IPS-18c (cell line): ENCODE measurements around the gene PDE3B.
"Not testable (repeated sequence)": the region's sequence is repeated elsewhere in the genome, so short reads cannot be mapped to it uniquely, and the experiment has no call there.

Experiments used
- H3K4me3 ChIP-seq: 2 replicates; pipeline ENCODE4 v1.7.0; 2013; ENCODE audit warnings: low read depth, mild to moderate bottlenecking, low read length, moderate library complexity; ENCODE audit not compliant: insufficient read depth
- H3K9me3 ChIP-seq: one replicate; pipeline ENCODE4 v1.6.1; 2013; ENCODE audit warnings: mild to moderate bottlenecking, low read length, moderate library complexity; ENCODE audit not compliant: control insufficient read depth, insufficient read depth

PDE3B gene

GRCh38 chr11:14702760-14703159, 59.2 kb downstream of the PDE3B start:
- H3K9me3 ChIP-seq, result no peaks in the 10 kb centered on the region
- no peak overlapping the region for H3K4me3 ChIP-seq

DNA sequence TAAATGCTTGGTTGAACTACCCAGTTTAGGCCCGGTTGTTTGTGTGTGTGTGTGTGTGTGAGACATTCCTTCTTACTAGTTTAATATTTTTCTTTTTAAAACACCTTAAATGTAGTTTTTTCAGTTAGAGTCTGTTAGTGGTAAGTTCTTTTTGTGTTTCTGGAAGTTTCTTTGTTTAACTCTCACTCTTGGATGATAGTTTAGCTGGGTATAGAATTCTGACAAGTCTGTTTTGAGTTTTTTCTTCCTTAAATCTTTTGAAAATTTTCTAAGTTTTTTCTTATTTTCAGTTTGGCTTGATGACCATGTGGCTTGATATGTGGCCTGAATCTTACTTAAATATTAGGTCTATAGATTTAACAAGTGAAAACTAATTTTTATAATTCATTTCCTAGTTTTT, 60.1 kb downstream of the PDE3B start:
- no peak overlapping the region for H3K4me3 ChIP-seq
- no peaks in the 10 kb centered on the region for H3K9me3 ChIP-seq

DNA sequence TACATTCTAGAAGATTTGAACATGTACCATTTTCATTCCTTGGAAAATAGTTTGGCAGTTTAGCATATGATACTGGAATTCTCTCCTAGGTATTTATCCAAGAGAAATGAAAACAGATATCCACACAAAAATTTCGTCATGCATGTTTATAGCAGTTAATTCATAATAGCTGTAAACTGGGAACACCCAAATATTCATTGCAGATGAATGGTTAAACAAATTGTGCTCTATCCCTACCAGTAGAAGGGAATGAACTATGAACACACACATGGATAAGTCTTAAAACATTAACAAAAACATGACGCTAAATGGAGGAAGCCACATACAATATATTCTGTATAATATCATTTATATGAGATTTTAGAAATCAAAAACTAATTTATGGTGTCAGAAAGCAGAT, 61.5 kb downstream of the PDE3B start:
- no peak overlapping the region for H3K4me3 ChIP-seq
- H3K9me3 ChIP-seq, result no peaks in the 10 kb centered on the region

DNA sequence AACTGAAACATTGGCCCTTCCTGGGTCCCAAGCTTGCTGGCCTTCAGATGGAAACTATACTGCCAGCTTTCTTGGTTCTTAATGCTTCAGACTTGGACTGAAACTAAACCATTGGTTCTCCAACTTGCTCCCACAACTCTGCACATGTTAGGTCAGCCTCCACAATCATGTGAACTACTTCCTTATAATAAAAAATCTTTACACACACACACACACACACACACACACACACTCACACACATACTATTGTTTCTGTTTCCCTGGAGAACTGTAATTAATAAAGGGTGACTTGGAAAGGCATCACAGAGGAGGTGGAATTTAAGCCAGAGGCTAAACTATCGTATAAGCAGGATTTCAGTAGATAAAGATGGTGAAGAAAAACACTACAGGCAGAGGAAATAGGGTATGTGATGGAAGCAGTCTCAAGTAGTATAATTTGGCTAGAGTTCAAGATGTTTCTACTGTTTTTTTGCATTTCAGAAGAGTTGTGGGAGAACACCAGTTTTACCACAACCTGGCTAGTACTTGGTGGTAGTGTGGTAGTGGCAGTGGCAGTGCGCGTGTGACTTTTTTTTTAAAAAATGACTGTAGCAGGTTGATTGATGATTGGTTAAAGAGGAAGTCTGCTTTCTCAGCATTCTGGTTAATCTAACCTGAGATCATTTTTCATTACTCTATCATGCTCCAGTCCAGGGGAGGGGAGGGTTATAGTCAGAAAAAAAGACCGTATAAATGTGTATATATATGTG, 70.1 kb downstream of the PDE3B start:
- Histone ChIP-seq H3K4me3 (no peak overlapping the region), H3K9me3 (no peaks in the 10 kb centered on the region)

DNA sequence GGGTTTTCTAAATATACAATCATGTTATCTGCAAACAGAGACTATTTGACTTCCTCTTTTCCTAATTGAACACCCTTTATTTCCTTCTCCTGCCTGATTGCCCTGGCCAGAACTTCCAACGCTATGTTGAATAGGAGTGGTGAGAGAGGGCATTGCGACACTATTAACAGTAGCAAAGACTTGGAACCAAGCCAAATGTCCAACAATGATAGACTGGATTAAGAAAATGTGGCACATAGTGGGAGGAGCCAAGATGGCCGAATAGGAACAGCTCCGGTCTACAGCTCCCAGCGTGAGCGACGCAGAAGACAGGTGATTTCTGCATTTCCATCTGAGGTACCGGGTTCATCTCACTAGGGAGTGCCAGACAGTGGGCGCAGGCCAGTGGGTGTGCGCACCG, 72.1 kb downstream of the PDE3B start:
- not testable (repeated sequence) for H3K9me3 ChIP-seq

GRCh38 chr11:14722496-14722895, 78.9 kb downstream of the PDE3B start:
- H3K4me3 ChIP-seq, result no peak overlapping the region
- H3K9me3 ChIP-seq, result no peaks in the 10 kb centered on the region

More for the DNA sequence above, 72.1 kb downstream of the PDE3B start:
- H3K4me3 ChIP-seq, result not testable (repeated sequence)

- H3K9me3 ChIP-seq, result no peaks in the 10 kb centered on the region
- no peak overlapping the region for H3K4me3 ChIP-seq
Observed at GRCh38 chr11:14725150-14725549, 81.5 kb downstream of the PDE3B start.

- H3K4me3 ChIP-seq, result no peak overlapping the region
- no peaks in the 10 kb centered on the region for H3K9me3 ChIP-seq
Observed at GRCh38 chr11:14727215-14727614, 83.6 kb downstream of the PDE3B start.

- Histone ChIP-seq H3K4me3 (no peak overlapping the region), H3K9me3 (no peaks in the 10 kb centered on the region)
Observed at GRCh38 chr11:14727746-14728145, 84.1 kb downstream of the PDE3B start.

GRCh38 chr11:14740539-14740938, 96.9 kb downstream of the PDE3B start:
- not testable (repeated sequence) for H3K9me3 ChIP-seq

GRCh38 chr11:14741195-14741594, 97.6 kb downstream of the PDE3B start:
- Histone ChIP-seq H3K4me3 (no peak overlapping the region), H3K9me3 (no peaks in the 10 kb centered on the region)

More at GRCh38 chr11:14740539-14740938, 96.9 kb downstream of the PDE3B start:
- H3K4me3 ChIP-seq, result not testable (repeated sequence)

- no peak overlapping the region for H3K4me3 ChIP-seq
- H3K9me3 ChIP-seq, result no peaks in the 10 kb centered on the region
Observed at GRCh38 chr11:14742849-14743559, 99.4 kb downstream of the PDE3B start.

- H3K9me3 ChIP-seq, H3K4me3 ChIP-seq: not testable (repeated sequence)
Observed at GRCh38 chr11:14743667-14744066, 100.1 kb downstream of the PDE3B start.

DNA sequence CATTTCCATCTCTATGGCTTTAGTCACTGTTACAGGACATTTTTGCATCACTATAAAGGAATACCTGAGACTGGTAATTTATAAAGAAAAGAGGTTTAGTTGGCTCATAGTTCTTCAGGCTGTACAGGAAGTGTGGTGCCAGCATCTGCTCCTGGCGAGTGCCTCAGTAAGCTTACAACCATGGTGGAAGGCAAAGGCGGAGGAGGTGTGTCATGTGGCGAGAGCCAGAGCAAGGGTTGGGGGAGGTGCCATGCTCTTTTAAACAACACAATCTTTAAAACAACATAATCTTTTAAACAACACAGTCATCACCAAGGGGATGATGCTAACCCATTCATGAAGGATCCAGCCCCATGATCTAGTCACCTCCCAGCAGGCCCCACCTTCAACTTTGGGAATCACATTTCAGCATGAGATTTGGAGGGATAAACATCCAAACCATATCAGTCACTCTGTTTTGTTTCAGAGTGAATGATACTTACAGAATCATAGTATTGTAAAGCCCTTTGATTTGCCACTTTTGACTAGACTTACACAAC, 103.3 kb downstream of the PDE3B start:
- H3K4me3 ChIP-seq, result no peak overlapping the region
- no peaks in the 10 kb centered on the region for H3K9me3 ChIP-seq

GRCh38 chr11:14748090-14748489, 104.5 kb downstream of the PDE3B start:
- H3K9me3 ChIP-seq, result no peaks in the 10 kb centered on the region

DNA sequence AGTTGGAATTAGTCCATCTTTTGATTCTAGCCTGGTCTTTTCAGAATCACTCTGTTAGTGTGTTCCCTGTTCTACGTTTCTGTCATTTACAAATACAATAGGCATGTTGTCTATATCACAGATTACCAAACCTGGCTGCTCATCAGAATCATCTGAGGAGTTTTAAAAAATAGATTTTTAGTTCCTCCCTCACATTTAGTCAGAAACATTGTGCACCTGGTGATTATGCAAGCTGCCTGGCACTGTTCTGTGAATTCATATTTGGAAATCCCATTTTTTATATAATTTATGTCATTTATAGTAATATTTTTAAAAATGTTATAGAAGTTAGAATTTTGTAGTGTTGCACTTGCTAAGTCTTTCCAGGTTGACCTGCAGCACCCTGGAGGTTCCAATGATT, 107.3 kb downstream of the PDE3B start:
- no peaks in the 10 kb centered on the region for H3K9me3 ChIP-seq
- no peak overlapping the region for H3K4me3 ChIP-seq

More at GRCh38 chr11:14748090-14748489, 104.5 kb downstream of the PDE3B start:
- H3K4me3 ChIP-seq, result no peak overlapping the region

GRCh38 chr11:14751975-14752407, 108.4 kb downstream of the PDE3B start:
- Histone ChIP-seq H3K4me3 (no peak overlapping the region), H3K9me3 (no peaks in the 10 kb centered on the region)

DNA sequence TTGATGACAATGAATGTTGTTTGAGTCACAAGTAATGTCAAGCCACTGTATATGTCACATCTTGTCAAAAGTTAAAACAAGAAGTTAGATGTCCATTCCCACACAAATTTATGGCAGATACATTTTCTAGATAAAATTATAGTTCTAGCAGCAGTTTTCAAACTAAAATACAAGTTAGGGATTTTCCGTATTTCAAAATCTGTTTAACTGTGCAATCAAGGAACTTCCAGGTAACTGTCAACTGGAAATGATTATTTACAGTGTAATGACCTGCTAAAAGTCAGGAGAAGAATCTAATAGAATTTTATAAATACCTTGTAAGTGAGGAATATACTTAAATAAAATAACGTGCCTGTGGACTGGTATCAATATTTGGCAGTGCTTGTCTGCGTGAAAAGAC, 111.5 kb downstream of the PDE3B start:
- Histone ChIP-seq H3K9me3 (no peaks in the 10 kb centered on the region), H3K4me3 (no peak overlapping the region)
